Mesenchymal stem cell (in vitro differentiated cells and primary cell): ENCODE data around the gene PKNOX2.
A peak's percentile ranks its signal among the peaks of the same experiment; 100 is the strongest.

Experiments used
- DNase-seq: peaks from one replicate; pipeline ENCODE4 v3.0.0-alpha.2; 2013
- H2AFZ ChIP-seq: one replicate; pipeline ENCODE4 v1.6.1; 2013; ENCODE audit warnings: low read depth, mild to moderate bottlenecking, control low read depth, inconsistent platforms, low read length, moderate library complexity
- H2AK5ac ChIP-seq: 2 replicates; pipeline ENCODE4 v1.6.1; 2013; ENCODE audit warnings: low read length, moderate library complexity, mild to moderate bottlenecking, inconsistent platforms; ENCODE audit not compliant: severe bottlenecking
- H2BK120ac ChIP-seq: one replicate; pipeline ENCODE4 v1.6.1; 2013; ENCODE audit warnings: low read depth, mild to moderate bottlenecking, inconsistent platforms, low read length, moderate library complexity
- H2BK12ac ChIP-seq, 2 experiments: one replicate each; pipeline ENCODE4 v1.6.1; 2013; ENCODE audit warnings: inconsistent platforms in 2 of 2, low read length in 2 of 2, mild to moderate bottlenecking in 2 of 2, moderate library complexity in 2 of 2, control low read depth in 1 of 2
- H2BK15ac ChIP-seq: one replicate; pipeline ENCODE4 v1.6.1; 2013; ENCODE audit warnings: mild to moderate bottlenecking, low read depth, inconsistent platforms; ENCODE audit not compliant: poor library complexity, severe bottlenecking
- H2BK5ac ChIP-seq: 2 replicates; pipeline ENCODE4 v1.6.1; 2013; ENCODE audit warnings: low read depth, mild to moderate bottlenecking, low read length, control low read depth, inconsistent platforms; ENCODE audit not compliant: poor library complexity, severe bottlenecking
- H3K14ac ChIP-seq, 2 experiments: one replicate each; pipeline ENCODE4 v1.6.1; 2013; ENCODE audit warnings: inconsistent platforms in 2 of 2, low read length in 2 of 2, control low read depth in 1 of 2, mild to moderate bottlenecking in 1 of 2, moderate library complexity in 1 of 2
- H3K18ac ChIP-seq, 2 experiments: one replicate each; pipeline ENCODE4 v1.6.1; 2013; ENCODE audit warnings: inconsistent platforms in 2 of 2, low read length in 2 of 2, control low read depth in 1 of 2, low read depth in 1 of 2, mild to moderate bottlenecking in 1 of 2
- H3K23ac ChIP-seq, 2 experiments: one replicate each; pipeline ENCODE4 v1.6.1; 2013; ENCODE audit warnings: inconsistent platforms in 2 of 2, low read length in 2 of 2, mild to moderate bottlenecking in 2 of 2, moderate library complexity in 2 of 2, control low read depth in 1 of 2
- H3K27ac ChIP-seq: 2 replicates; pipeline ENCODE4 v1.5.1; 2013; ENCODE audit warnings: mild to moderate bottlenecking, moderate library complexity, low read length, control low read depth, inconsistent platforms; ENCODE audit not compliant: poor library complexity, severe bottlenecking
- H3K27me3 ChIP-seq, 2 experiments: 2 replicates each; pipeline versions ENCODE4 v1.6.1 to v1.7.0; 2013; ENCODE audit warnings: low read length in 2 of 2, mild to moderate bottlenecking in 2 of 2, moderate library complexity in 2 of 2, control low read depth in 1 of 2, inconsistent platforms in 1 of 2; ENCODE audit not compliant: control insufficient read depth in 1 of 2, insufficient read depth in 1 of 2
- H3K36me3 ChIP-seq, 2 experiments: 2 replicates each; pipeline versions ENCODE4 v1.6.1 to v1.7.0; 2013; ENCODE audit warnings: low read length in 2 of 2, control low read depth in 1 of 2, inconsistent platforms in 1 of 2, low read depth in 1 of 2, mild to moderate bottlenecking in 1 of 2; ENCODE audit not compliant: insufficient read depth in 2 of 2, control insufficient read depth in 1 of 2
- H3K4ac ChIP-seq, 2 experiments: one replicate each; pipeline ENCODE4 v1.6.1; 2013; ENCODE audit warnings: inconsistent platforms in 2 of 2, low read length in 2 of 2, mild to moderate bottlenecking in 2 of 2, moderate library complexity in 2 of 2, control low read depth in 1 of 2, low read depth in 1 of 2
- H3K4me1 ChIP-seq: 2 replicates; pipeline ENCODE4 v1.6.1; 2013; ENCODE audit warnings: low read depth, low read length, control low read depth; ENCODE audit not compliant: control insufficient read depth, insufficient read depth
- H3K4me2 ChIP-seq: 2 replicates; pipeline ENCODE4 v1.6.1; 2013; ENCODE audit warnings: low read length, mild to moderate bottlenecking, inconsistent platforms; ENCODE audit not compliant: poor library complexity, severe bottlenecking
- H3K4me3 ChIP-seq, 2 experiments: 2 replicates each; pipeline versions ENCODE4 v1.5.1 to v1.7.0; 2013; ENCODE audit warnings: low read length in 2 of 2, mild to moderate bottlenecking in 2 of 2, control low read depth in 1 of 2, low read depth in 1 of 2; ENCODE audit not compliant: insufficient read depth in 1 of 2
- H3K79me1 ChIP-seq: replicated peaks from 2 replicates; pipeline ENCODE4 v1.6.1; 2013; ENCODE audit warnings: mild to moderate bottlenecking, control low read depth, low read length, inconsistent platforms; ENCODE audit not compliant: poor library complexity, severe bottlenecking
- H3K9ac ChIP-seq: 2 replicates; pipeline ENCODE4 v1.7.0; 2013; ENCODE audit warnings: mild to moderate bottlenecking, low read length, moderate library complexity
- H3K9me3 ChIP-seq: 2 replicates; pipeline ENCODE4 v1.7.0; 2013; ENCODE audit warnings: mild to moderate bottlenecking, low read length; ENCODE audit not compliant: control insufficient read depth
- H4K8ac ChIP-seq: one replicate; pipeline ENCODE4 v1.6.1; 2013; ENCODE audit warnings: inconsistent platforms, mild to moderate bottlenecking, low read length, moderate library complexity
- H4K91ac ChIP-seq: one replicate; pipeline ENCODE4 v1.6.1; 2013; ENCODE audit warnings: mild to moderate bottlenecking, low read length, inconsistent platforms
- WGBS: methylation state at CpG from one replicate; pipeline ENCODE4 v1.1.7; 2013; ENCODE audit warnings: mixed read lengths; 5-methylcytosine and 5-hydroxymethylcytosine counted together

Gene PKNOX2

DNA sequence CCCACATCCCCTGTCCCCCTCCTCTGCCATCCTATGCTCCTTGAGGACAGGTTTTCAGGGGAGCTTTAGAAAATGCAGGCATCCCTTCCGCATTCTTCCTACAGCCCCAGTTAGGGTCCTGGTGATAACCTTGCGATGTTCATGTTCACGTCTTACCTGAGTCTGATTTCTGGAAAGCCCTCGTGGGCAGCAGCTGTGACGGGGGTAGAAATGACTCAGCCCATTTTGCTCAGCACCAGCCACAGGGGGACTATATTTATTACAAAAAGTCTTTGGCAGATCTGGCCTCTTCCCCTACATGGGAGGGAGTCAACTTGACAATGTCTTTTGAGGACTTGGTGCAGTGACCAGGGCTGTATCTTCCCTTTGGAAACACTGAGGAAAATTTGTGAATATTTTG, 12.3 kb downstream of the PKNOX2 start:
- Histone ChIP-seq H3K36me3 (peaks cover 0 to 17% of the 10 kb centered on the region in 2 experiments), H4K8ac (peak overlapping the region; percentile 56), H2BK15ac (no peak overlapping the region), H3K4me3 (no peak overlapping the region), H3K79me1 (peaks cover 25% of the 10 kb centered on the region), H4K91ac (no peak overlapping the region), H3K27me3 (peaks cover 0 to 53% of the 10 kb centered on the region in 2 experiments), H2BK12ac (peak overlapping the region in 1 of 2 experiments; percentile 2), H2AK5ac (peak overlapping the region; percentile 76), H3K9me3 (no peaks in the 10 kb centered on the region), H3K27ac (no peak overlapping the region), H3K9ac (no peak overlapping the region), H3K4me2 (no peak overlapping the region), H2BK120ac (no peak overlapping the region), H2BK5ac (no peak overlapping the region), H3K4me1 (peaks cover 56% of the 10 kb centered on the region), H2AFZ (no peak overlapping the region), H3K4ac (no peak overlapping the region), H3K18ac (no peak overlapping the region), H3K14ac (no peak overlapping the region), H3K23ac (no peak overlapping the region)
- no peak for DNase-seq
- 62% methylated on average over 5 of the region's 5 CpGs for WGBS

DNA sequence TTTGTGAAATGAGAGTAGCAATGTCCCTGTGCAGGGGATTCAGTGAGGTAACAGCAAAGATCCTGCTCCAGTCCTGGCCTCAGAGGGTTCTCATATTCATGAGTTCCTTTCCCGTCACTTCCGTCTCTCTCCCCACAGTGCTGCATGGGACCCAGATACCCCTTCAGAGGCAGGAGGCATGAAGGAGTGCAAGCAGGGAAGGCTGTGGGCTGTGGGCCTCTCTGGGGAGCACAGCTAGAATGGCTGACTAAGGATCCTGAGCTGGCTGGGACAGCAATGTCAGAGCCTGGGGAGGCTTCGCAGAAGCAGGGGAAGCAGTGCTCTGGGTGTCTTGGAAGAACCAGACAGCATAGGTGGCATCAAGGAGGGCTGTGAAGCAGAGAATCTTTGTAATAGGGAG, 13.0 kb downstream of the PKNOX2 start:
- Histone ChIP-seq H3K9ac (no peak overlapping the region), H3K18ac (no peak overlapping the region), H3K14ac (no peak overlapping the region), H3K4me3 (no peak overlapping the region), H3K9me3 (no peaks in the 10 kb centered on the region), H3K27me3 (peaks cover 0 to 47% of the 10 kb centered on the region in 2 experiments), H2BK15ac (no peak overlapping the region), H3K27ac (no peak overlapping the region), H3K4me2 (no peak overlapping the region), H3K79me1 (peaks cover 25% of the 10 kb centered on the region), H3K4ac (no peak overlapping the region), H2BK120ac (no peak overlapping the region), H2AFZ (no peak overlapping the region), H4K8ac (peak overlapping the region; percentile 50), H3K4me1 (peaks cover 56% of the 10 kb centered on the region), H3K36me3 (peaks cover 0 to 14% of the 10 kb centered on the region in 2 experiments), H4K91ac (peak overlapping the region; percentile 54), H2BK12ac (peak overlapping the region in 1 of 2 experiments; percentile 18), H2BK5ac (no peak overlapping the region), H2AK5ac (peak overlapping the region; percentile 76), H3K23ac (no peak overlapping the region)
- 95% methylated on average over 2 of the region's 3 CpGs for WGBS
- no peak for DNase-seq

DNA sequence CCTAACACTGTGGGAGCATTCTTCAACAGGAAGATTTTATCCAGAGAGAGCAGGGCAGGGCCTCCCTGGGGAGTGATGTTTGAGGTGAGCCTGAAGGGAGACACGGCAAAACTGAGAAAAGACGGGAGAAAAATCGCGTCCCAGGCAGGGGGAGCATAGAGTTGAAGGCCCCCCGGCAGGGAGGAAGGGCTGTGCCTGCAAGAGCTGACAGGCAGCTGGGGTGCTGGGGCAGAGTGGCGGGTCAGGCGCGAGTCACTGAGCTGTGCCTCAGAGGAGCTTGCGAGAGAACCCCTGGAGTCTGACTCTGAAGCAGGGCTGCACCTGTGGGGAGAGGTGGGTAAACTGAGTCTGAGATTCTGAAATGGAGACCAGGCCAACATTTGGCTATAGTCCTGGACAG, 14.8 kb downstream of the PKNOX2 start:
- Histone ChIP-seq H3K4me3 (no peak overlapping the region), H3K23ac (no peak overlapping the region), H3K4me1 (peaks cover 55% of the 10 kb centered on the region), H2BK120ac (no peak overlapping the region), H2AFZ (no peak overlapping the region), H2BK15ac (peak overlapping the region; percentile 78), H3K9me3 (no peaks in the 10 kb centered on the region), H3K27me3 (peaks cover 0 to 38% of the 10 kb centered on the region in 2 experiments), H3K9ac (no peak overlapping the region), H3K79me1 (peaks cover 21% of the 10 kb centered on the region), H3K27ac (peak overlapping the region; percentile 86), H3K18ac (no peak overlapping the region), H3K4me2 (no peak overlapping the region), H2BK5ac (no peak overlapping the region), H2AK5ac (peak overlapping the region; percentile 21), H4K8ac (no peak overlapping the region), H4K91ac (no peak overlapping the region), H2BK12ac (no peak overlapping the region), H3K4ac (no peak overlapping the region), H3K14ac (no peak overlapping the region), H3K36me3 (peaks cover 0 to 11% of the 10 kb centered on the region in 2 experiments)
- 71% methylated on average over 8 of the region's 9 CpGs for WGBS
- DNase-seq: no peak

DNA sequence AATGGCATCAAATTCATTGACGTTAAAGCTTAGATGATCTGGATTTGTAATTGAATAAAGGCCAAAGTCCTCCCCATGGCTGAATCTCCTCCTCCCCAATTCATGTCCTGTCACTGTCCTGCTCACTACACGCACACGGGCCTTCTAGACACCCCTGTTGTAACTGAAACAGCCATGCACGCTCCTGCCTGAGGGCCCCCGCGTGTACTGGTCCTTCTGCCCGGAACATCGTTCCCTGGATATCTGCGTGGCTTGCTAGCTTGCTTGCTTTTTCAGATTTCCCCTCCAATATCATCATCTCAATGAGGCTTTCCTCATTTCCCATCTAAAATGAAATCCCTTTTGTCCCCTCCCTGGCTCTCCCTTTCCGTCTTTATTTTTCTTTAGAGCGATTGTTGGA, 15.3 kb downstream of the PKNOX2 start:
- Histone ChIP-seq H3K23ac (no peak overlapping the region), H3K4me2 (no peak overlapping the region), H2BK120ac (no peak overlapping the region), H2AFZ (no peak overlapping the region), H4K91ac (no peak overlapping the region), H3K36me3 (peaks cover 0 to 16% of the 10 kb centered on the region in 2 experiments), H3K14ac (no peak overlapping the region), H2AK5ac (peak overlapping the region; percentile 59), H3K27ac (peak overlapping the region; percentile 86), H3K4ac (no peak overlapping the region), H2BK15ac (no peak overlapping the region), H3K18ac (peak overlapping the region in 1 of 2 experiments; percentile 28), H2BK5ac (no peak overlapping the region), H3K9ac (no peak overlapping the region), H3K4me3 (no peak overlapping the region), H2BK12ac (no peak overlapping the region), H3K79me1 (peaks cover 23% of the 10 kb centered on the region), H3K9me3 (no peaks in the 10 kb centered on the region), H3K4me1 (peaks cover 51% of the 10 kb centered on the region), H4K8ac (no peak overlapping the region), H3K27me3 (peaks cover 0 to 38% of the 10 kb centered on the region in 2 experiments)
- 89% methylated on average over 11 of the region's 11 CpGs for WGBS
- no peak for DNase-seq
